ENCODE measurements around the gene PRKCA. TPM values are rescaled to one million over a fixed set of nuclear protein-coding genes. Genes with fewer than 3 reads are reported as not detected.
A peak's percentile ranks its signal among the peaks of the same experiment; 100 is the strongest.

Gene PRKCA
- total and polyA plus RNA-seq, 2 of the 13 experiments (the other 11 are each of a cell fraction or from before 2014, with no cell fraction given) = 18.5 to 21.5 TPM

DNA sequence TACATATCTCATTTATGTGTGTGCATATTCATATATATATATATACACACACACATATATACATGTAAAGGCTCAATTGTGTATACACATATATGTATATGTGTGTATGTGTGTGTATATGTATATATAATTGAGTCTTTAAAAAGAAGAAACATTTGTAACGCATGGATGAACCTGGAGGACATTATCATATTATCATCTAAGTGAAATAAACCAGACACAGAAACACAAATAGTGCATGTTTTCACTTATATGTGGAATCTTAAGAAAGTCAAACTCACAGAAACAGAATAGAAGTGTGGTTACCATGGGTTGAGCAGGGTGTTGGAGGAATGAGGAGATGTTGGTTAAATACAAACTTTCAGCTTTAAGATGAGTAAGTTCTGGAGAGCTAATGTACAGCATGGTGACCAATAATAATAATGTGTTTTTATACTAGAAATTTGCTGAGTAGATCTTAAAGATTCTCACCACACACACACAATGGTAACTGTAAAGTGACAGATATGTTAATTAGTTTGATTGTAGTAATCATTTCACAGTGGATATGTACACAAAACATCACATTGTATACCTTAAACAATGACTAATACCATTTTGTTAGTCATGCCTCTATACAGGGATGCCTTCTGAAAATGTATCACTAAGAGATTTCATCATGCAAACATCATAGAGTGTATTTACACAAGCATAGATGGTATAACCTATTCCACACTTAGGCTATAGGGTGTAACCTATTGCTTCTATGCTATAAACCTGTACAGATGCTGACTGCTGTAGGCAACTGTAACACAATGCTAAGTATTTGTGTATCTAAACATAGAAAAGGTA lies 399.9 kb downstream of the PRKCA start (continued):
- TF ChIP-seq MYPOP (CRISPR knock-in tag; IDR thresholded peaks at IDR 0.05) = no peak
- TF ChIP-seq, protein P1, sequence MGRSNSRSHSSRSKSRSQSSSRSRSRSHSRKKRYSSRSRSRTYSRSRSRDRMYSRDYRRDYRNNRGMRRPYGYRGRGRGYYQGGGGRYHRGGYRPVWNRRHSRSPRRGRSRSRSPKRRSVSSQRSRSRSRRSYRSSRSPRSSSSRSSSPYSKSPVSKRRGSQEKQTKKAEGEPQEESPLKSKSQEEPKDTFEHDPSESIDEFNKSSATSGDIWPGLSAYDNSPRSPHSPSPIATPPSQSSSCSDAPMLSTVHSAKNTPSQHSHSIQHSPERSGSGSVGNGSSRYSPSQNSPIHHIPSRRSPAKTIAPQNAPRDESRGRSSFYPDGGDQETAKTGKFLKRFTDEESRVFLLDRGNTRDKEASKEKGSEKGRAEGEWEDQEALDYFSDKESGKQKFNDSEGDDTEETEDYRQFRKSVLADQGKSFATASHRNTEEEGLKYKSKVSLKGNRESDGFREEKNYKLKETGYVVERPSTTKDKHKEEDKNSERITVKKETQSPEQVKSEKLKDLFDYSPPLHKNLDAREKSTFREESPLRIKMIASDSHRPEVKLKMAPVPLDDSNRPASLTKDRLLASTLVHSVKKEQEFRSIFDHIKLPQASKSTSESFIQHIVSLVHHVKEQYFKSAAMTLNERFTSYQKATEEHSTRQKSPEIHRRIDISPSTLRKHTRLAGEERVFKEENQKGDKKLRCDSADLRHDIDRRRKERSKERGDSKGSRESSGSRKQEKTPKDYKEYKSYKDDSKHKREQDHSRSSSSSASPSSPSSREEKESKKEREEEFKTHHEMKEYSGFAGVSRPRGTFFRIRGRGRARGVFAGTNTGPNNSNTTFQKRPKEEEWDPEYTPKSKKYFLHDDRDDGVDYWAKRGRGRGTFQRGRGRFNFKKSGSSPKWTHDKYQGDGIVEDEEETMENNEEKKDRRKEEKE (IDR thresholded peaks at IDR 0.05) = no peak
- TF ChIP-seq, protein P2, sequence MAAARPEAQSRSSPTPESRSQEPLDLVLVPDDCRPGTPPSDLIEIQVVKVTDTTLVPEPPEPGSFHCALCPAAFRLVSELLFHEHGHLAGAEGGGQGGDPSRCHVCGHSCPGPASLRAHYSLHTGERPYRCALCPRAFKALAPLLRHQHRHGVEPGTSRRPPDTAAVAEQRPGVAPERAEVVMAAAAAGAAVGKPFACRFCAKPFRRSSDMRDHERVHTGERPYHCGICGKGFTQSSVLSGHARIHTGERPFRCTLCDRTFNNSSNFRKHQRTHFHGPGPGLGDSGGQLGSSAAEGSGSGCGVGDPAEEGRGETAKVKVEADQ (CRISPR knock-in tag; IDR thresholded peaks at IDR 0.05; ENCODE audit: borderline replicate concordance) = no peak
- TF ChIP-seq RORA (CRISPR knock-in tag; IDR thresholded peaks at IDR 0.05) = no peak
- TF ChIP-seq TFDP1 (CRISPR knock-in tag; IDR thresholded peaks at IDR 0.05; ENCODE audit: borderline replicate concordance) = no peak
- TF ChIP-seq, protein P3, sequence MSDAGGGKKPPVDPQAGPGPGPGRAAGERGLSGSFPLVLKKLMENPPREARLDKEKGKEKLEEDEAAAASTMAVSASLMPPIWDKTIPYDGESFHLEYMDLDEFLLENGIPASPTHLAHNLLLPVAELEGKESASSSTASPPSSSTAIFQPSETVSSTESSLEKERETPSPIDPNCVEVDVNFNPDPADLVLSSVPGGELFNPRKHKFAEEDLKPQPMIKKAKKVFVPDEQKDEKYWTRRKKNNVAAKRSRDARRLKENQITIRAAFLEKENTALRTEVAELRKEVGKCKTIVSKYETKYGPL (CRISPR knock-in tag; IDR thresholded peaks at IDR 0.05) = no peak
- peak; percentile 16; the same call in 1 of the 2 replicates for TF ChIP-seq CEBPB (IDR thresholded peaks at IDR 0.05; ENCODE audit: borderline replicate concordance, low read depth, low read length)
- TF ChIP-seq ZFYVE20 (CRISPR knock-in tag; IDR thresholded peaks at IDR 0.05; ENCODE audit: borderline replicate concordance, low read depth) = no peak
- no peak for TF ChIP-seq ZC3H13 (CRISPR knock-in tag; IDR thresholded peaks at IDR 0.05)
- TF ChIP-seq, protein P4, sequence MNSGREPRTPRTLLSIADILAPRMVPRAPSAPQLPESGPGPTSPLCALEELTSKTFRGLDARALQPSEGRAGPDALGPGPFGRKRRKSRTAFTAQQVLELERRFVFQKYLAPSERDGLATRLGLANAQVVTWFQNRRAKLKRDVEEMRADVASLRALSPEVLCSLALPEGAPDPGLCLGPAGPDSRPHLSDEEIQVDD (CRISPR knock-in tag; IDR thresholded peaks at IDR 0.05; ENCODE audit: borderline replicate concordance) = no peak
- TF ChIP-seq ZFP90 (CRISPR knock-in tag; IDR thresholded peaks at IDR 0.05; ENCODE audit: borderline replicate concordance) = no peak
- peak; percentile 19; the same call in 1 of the 2 replicates for TF ChIP-seq SOX5 (CRISPR knock-in tag; IDR thresholded peaks at IDR 0.05; ENCODE audit: borderline replicate concordance)
- TF ChIP-seq SRSF4 (IDR thresholded peaks at IDR 0.05; ENCODE audit: low read depth, low read length, poor library complexity, severe bottlenecking) = no peak
- TF ChIP-seq KDM2A (CRISPR knock-in tag; IDR thresholded peaks at IDR 0.05; ENCODE audit: borderline replicate concordance, low read depth) = no peak
- no peak for TF ChIP-seq ZNF446 (CRISPR knock-in tag; IDR thresholded peaks at IDR 0.05)
- TF ChIP-seq SP5 (CRISPR knock-in tag; IDR thresholded peaks at IDR 0.05; ENCODE audit: borderline replicate concordance, low read depth) = no peak
- TF ChIP-seq TBX3 (IDR thresholded peaks at IDR 0.05; ENCODE audit: borderline replicate concordance) = peak; percentile 26; the same call in 1 of the 2 replicates
- no peak for TF ChIP-seq SETDB1 (CRISPR knock-in tag; IDR thresholded peaks at IDR 0.05; ENCODE audit: borderline replicate concordance)
- TF ChIP-seq NFIC (IDR thresholded peaks at IDR 0.05; ENCODE audit: low read length) = no peak
- TF ChIP-seq NKX3-1 (CRISPR knock-in tag; IDR thresholded peaks at IDR 0.05) = no peak
- no peak for TF ChIP-seq NFIB (CRISPR knock-in tag; IDR thresholded peaks at IDR 0.05; ENCODE audit: borderline replicate concordance)
- TF ChIP-seq SSRP1 (CRISPR knock-in tag; IDR thresholded peaks at IDR 0.05) = no peak

Data from HepG2 (cell line).